B cell (primary cell): ENCODE data around the gene EFNA3. TPM values are rescaled to one million over a fixed set of nuclear protein-coding genes. Genes with fewer than 3 reads are reported as not detected.

Experiments used
- ATAC-seq: fragments of 200-7000 bp; cut with Tn5 transposase; one replicate; pipeline ENCODE4 v1.10.0; 2021; ENCODE audit warnings: low read depth, mild to moderate bottlenecking, moderate number of reproducible peaks, moderate library complexity
- CTCF ChIA-PET: fragments of 350-600 bp; sonication (Branson Sonifier 250); formaldehyde crosslinking; loops from one replicate; lab custom pipeline; 2021; ENCODE audit warnings: antibody characterized with exemption, inconsistent platforms; lab: Charles Lee
- POLR2A ChIA-PET: fragments of 350-600 bp; sonication (Branson Sonifier 250); formaldehyde crosslinking; loops from one replicate; lab custom pipeline; 2021; ENCODE audit warnings: antibody characterized with exemption; lab: Charles Lee
- DNase-seq: peaks from one replicate; pipeline ENCODE4 v3.0.0; 2013
- H2AFZ ChIP-seq: 2 replicates; pipeline ENCODE4 v1.6.1; 2012; ENCODE audit warnings: mild to moderate bottlenecking, low read depth, low read length; ENCODE audit not compliant: insufficient read depth, poor library complexity, severe bottlenecking
- H3K27ac ChIP-seq, 2 donors: 1 replicate in 1 of 2; 2 replicates in 1 of 2; pipeline ENCODE4 v1.5.1; 2012 to 2013; ENCODE audit warnings: low read length in 2 of 2, mild to moderate bottlenecking in 2 of 2, moderate library complexity in 1 of 2
- H3K27me3 ChIP-seq, 4 experiments: fragments of 200-600 bp in 1 of 4; sonication (generic) in 1 of 4; replicated peaks in 1 of 4; 1 replicate in 2 of 4; 2 replicates in 2 of 4; pipeline versions ENCODE4 v1.6.1 to v1.7.0; 2013 to 2016; ENCODE audit warnings: low read length in 3 of 4, mild to moderate bottlenecking in 2 of 4, mixed read lengths in 1 of 4, moderate library complexity in 1 of 4; ENCODE audit not compliant: insufficient read depth in 4 of 4, control insufficient read depth in 3 of 4; ENCODE audit errors: control extremely low read depth in 1 of 4
- H3K36me3 ChIP-seq, 2 experiments: replicated peaks in 1 of 2; 1 replicate in 1 of 2; 2 replicates in 1 of 2; pipeline versions ENCODE4 v1.6.1 to v1.7.1; 2013; ENCODE audit warnings: low read length in 1 of 2; ENCODE audit not compliant: insufficient read depth in 2 of 2, control insufficient read depth in 1 of 2; ENCODE audit errors: control extremely low read depth in 1 of 2, extremely low read depth in 1 of 2
- H3K4me1 ChIP-seq, 2 donors: fragments of 200-600 bp in 1 of 2; sonication (generic) in 1 of 2; 1 replicate in 1 of 2; 2 replicates in 1 of 2; pipeline versions ENCODE4 v1.5.1 to v1.6.1; 2013 to 2017; ENCODE audit warnings: low read length in 2 of 2; ENCODE audit not compliant: control insufficient read depth in 2 of 2, insufficient read depth in 2 of 2
- H3K4me2 ChIP-seq: replicated peaks from 2 replicates; pipeline ENCODE3; 2012; ENCODE audit warnings: mild to moderate bottlenecking, low read depth, low read length; ENCODE audit not compliant: poor library complexity, severe bottlenecking
- H3K4me3 ChIP-seq, 5 experiments: fragments of 200-600 bp in 1 of 5; sonication (generic) in 1 of 5; 1 replicate in 3 of 5; 2 replicates in 2 of 5; pipeline versions ENCODE4 v1.5.1 to v1.7.0; 2011 to 2016; ENCODE audit warnings: low read length in 4 of 5, mild to moderate bottlenecking in 4 of 5, low read depth in 2 of 5, control low read depth in 1 of 5, moderate library complexity in 1 of 5; ENCODE audit not compliant: insufficient read depth in 1 of 5; ENCODE audit errors: control extremely low read depth in 1 of 5, extremely low read depth in 1 of 5
- H3K79me2 ChIP-seq: fragments of 200-600 bp; sonication (generic); one replicate; pipeline ENCODE4 v1.6.0; 2016; ENCODE audit warnings: low read length; ENCODE audit not compliant: control insufficient read depth, insufficient read depth
- H3K9ac ChIP-seq: fragments of 200-600 bp; sonication (generic); 2 replicates; pipeline ENCODE4 v1.6.1; 2017; ENCODE audit warnings: mild to moderate bottlenecking, low read length, moderate library complexity
- H3K9me3 ChIP-seq, 3 donors: one replicate each; pipeline versions ENCODE4 v1.6.1 to v1.7.1; 2013; ENCODE audit warnings: low read length in 2 of 3; ENCODE audit not compliant: control insufficient read depth in 2 of 3, insufficient read depth in 1 of 3; ENCODE audit errors: control extremely low read depth in 1 of 3
- H4K20me1 ChIP-seq: 2 replicates; pipeline ENCODE4 v1.6.0; 2012; ENCODE audit warnings: mild to moderate bottlenecking, low read length; ENCODE audit not compliant: insufficient read depth, control insufficient read depth, poor library complexity, severe bottlenecking
- H3K27ac Mint-ChIP-seq: one replicate; pipeline ENCODE4 v1.8.0; 2021; ENCODE audit warnings: mixed read lengths
- H3K27me3 Mint-ChIP-seq: one replicate; pipeline ENCODE4 v1.8.0; 2021; ENCODE audit warnings: mixed read lengths
- H3K4me1 Mint-ChIP-seq: one replicate; pipeline ENCODE4 v1.8.0; 2021; ENCODE audit warnings: mixed read lengths
- H3K4me3 Mint-ChIP-seq: one replicate; pipeline ENCODE4 v1.8.0; 2021; ENCODE audit warnings: mixed read lengths
- H3K9me3 Mint-ChIP-seq: one replicate; pipeline ENCODE4 v1.8.0; 2022; ENCODE audit warnings: mixed read lengths; ENCODE audit not compliant: insufficient read depth
- EZH2 ChIP-seq: IDR thresholded peaks from 2 replicates; pipeline ENCODE4 v1.6.1; 2012; ENCODE audit warnings: borderline replicate concordance, low read depth, mild to moderate bottlenecking, moderate library complexity, low read length; ENCODE audit not compliant: insufficient read depth, poor library complexity, severe bottlenecking
- WGBS: methylation state at CpG from one replicate; pipeline ENCODE4 v1.1.5; 2013; ENCODE audit warnings: missing lambda C conversion rate; ENCODE audit not compliant: insufficient coverage; 5-methylcytosine and 5-hydroxymethylcytosine counted together
- intact Hi-C: fragments of 100-400 bp; cut with micrococcal nuclease; formaldehyde crosslinking; loops from one replicate; pipeline ENCODE4 v1.10.0; 2022
- polyA plus RNA-seq: library from polyadenylated mRNA; depleted of rRNA; stranded (reverse); fragments of >200 nt; gene quantifications from 2 replicates; pipeline ENCODE4 v1.2.3, GENCODE V29; 2012
- total RNA-seq, 2 donors: library from RNA; stranded (reverse); fragments of 120-200 nt in 1 of 2; gene quantifications; 1 replicate in 1 of 2; 2 replicates in 1 of 2; pipeline versions ENCODE4 v1.2.3 to v1.2.4, GENCODE V29; 2013 to 2022
- TF ChIP-seq, protein P1 (sequence below): fragments of 200-600 bp; IDR thresholded peaks from one replicate; pipeline ENCODE4 v1.8.0; 2022; ENCODE audit warnings: antibody characterized with exemption, mild to moderate bottlenecking

The EFNA3 gene
- total and polyA plus RNA-seq, 2 donors (not counting 1 experiment from before 2014, with no cell fraction given) = 1.6 to 3.2 TPM

DNA sequence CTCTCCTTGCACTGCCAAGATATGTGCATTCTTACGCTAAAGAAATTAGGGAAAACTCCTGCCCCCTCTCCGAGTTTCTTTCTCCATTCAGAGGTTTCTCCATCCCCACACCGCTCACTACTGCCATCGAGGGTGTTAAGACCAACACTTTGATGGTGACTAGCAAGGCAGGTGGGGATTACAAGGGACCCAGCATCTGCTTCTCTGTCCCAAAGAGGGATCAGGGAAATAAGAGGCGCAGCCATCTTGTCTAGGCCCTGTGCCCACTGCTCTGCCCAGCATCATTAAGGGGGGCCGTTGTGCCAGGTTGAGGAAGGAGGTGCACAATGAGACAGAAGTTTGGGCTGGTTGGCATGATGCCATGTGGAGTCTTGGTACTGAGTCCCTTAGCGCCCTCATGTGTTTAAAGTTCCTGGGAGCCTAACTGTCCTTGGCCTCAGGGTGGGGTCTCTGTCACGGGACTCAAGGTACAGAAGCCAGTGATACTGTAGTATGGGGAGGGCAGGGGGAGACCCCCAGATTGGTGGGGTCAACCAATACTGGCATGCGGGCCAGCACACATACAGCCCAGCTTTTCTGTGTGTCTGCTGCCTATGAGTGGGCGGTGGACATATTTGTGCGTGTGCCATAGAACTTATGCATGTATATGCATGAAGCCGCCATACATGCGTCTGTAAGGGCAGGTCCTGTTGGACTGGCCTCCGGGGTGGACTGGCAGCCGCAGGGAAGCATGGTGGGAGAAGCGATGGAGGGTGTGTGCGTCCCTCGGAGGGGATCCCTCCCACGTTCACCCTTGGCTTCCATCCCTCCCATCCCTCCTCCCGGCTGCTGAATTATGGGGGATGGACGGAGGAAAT is 5.5 kb downstream of the EFNA3 start:
- intact Hi-C loops = loop anchor here (1.0 to 2.0 kb wide), 4 partner anchors 39 to 143 kb away; partner anchors contain the start of genes KRTCAP2 and TRIM46
- peaks cover 67 to 70% of the 10 kb centered on the region in 2 donors for H3K4me1 ChIP-seq
- peaks cover 0 to 29% (median 0%) of the 10 kb centered on the region in 3 donors for H3K9me3 ChIP-seq
- peak overlapping the region; percentile 93 for H3K27ac Mint-ChIP-seq
- no peaks in the 10 kb centered on the region for H3K36me3 ChIP-seq
- H3K4me2 ChIP-seq = peak overlapping the region; percentile 98
- peak overlapping the region; percentile 92 for H2AFZ ChIP-seq
- peaks cover 53% of the 10 kb centered on the region for H4K20me1 ChIP-seq
- DNase-seq (peak; percentile 66), ATAC-seq (no peak)
- peak overlapping the region in 4 of 5 experiments; percentile 64 to 80 (median 76) for H3K4me3 ChIP-seq
- WGBS = 38% methylated on average over 16 of the region's 21 CpGs
- H3K9ac ChIP-seq = peak overlapping the region; percentile 85
- no peak for TF ChIP-seq EZH2
- TF ChIP-seq, protein P1, sequence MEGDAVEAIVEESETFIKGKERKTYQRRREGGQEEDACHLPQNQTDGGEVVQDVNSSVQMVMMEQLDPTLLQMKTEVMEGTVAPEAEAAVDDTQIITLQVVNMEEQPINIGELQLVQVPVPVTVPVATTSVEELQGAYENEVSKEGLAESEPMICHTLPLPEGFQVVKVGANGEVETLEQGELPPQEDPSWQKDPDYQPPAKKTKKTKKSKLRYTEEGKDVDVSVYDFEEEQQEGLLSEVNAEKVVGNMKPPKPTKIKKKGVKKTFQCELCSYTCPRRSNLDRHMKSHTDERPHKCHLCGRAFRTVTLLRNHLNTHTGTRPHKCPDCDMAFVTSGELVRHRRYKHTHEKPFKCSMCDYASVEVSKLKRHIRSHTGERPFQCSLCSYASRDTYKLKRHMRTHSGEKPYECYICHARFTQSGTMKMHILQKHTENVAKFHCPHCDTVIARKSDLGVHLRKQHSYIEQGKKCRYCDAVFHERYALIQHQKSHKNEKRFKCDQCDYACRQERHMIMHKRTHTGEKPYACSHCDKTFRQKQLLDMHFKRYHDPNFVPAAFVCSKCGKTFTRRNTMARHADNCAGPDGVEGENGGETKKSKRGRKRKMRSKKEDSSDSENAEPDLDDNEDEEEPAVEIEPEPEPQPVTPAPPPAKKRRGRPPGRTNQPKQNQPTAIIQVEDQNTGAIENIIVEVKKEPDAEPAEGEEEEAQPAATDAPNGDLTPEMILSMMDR = no peak
- H3K27me3 Mint-ChIP-seq = peaks cover 38% of the 10 kb centered on the region
- H3K27me3 ChIP-seq = peaks cover 0 to 54% (median 42%) of the 10 kb centered on the region in 4 experiments
- H3K79me2 ChIP-seq = no peaks in the 10 kb centered on the region
- POLR2A ChIA-PET = interaction anchor here (0.5 to 3.0 kb wide), 13 partner anchors 9 to 864 kb away, joined by 3 to 18 read pairs (median 5); partner anchors contain the start of genes ADAM15, CKS1B, EFNA4 and SLC50A1
- H3K9me3 Mint-ChIP-seq = no peaks in the 10 kb centered on the region
- CTCF ChIA-PET = interaction anchor here (0.8 to 5.5 kb wide), 24 partner anchors 8 to 604 kb away, joined by 3 to 184 read pairs (median 8); partner anchors contain the start of genes ADAM15, EFNA4, KRTCAP2 and PBXIP1
- H3K27ac ChIP-seq = no peak overlapping the region
- H3K4me1 Mint-ChIP-seq = peaks cover 56% of the 10 kb centered on the region
- H3K4me3 Mint-ChIP-seq = peak overlapping the region; percentile 91
